ENCODE data around the gene SMURF1.
"Not testable (repeated sequence)": the region's sequence is repeated elsewhere in the genome, so short reads cannot be mapped to it uniquely, and the experiment has no call there.

Gene SMURF1

GRCh38 chr7:99054781-99055180, 89.1 kb downstream of the SMURF1 start:
- H3K36me3 ChIP-seq (ENCODE audit: insufficient read depth, low read length), result peaks cover 30% of the 10 kb centered on the region

GRCh38 chr7:99050971-99051370, 92.9 kb downstream of the SMURF1 start:
- H3K27me3 ChIP-seq (ENCODE audit: insufficient read depth, low read length), result no peaks in the 10 kb centered on the region
- H3K79me2 ChIP-seq (ENCODE audit: control insufficient read depth, insufficient read depth, low read length, unreplicated experiment), result no peaks in the 10 kb centered on the region
- peaks cover 9% of the 10 kb centered on the region for H3K4me1 ChIP-seq (ENCODE audit: control insufficient read depth, insufficient read depth, low read length, unreplicated experiment)
- H3K27ac ChIP-seq (ENCODE audit: low read depth, low read length), result no peak overlapping the region
- peaks cover 31% of the 10 kb centered on the region for H3K36me3 ChIP-seq (ENCODE audit: insufficient read depth, low read length)
- H3K4me3 ChIP-seq (ENCODE audit: low read depth, low read length), result no peak overlapping the region
- no peak overlapping the region for H2AFZ ChIP-seq (ENCODE audit: low read length, unreplicated experiment)

More at GRCh38 chr7:99054781-99055180, 89.1 kb downstream of the SMURF1 start:
- Histone ChIP-seq H2AFZ (ENCODE audit: low read length, unreplicated experiment) (no peak overlapping the region), H3K27me3 (ENCODE audit: insufficient read depth, low read length) (no peaks in the 10 kb centered on the region), H3K27ac (ENCODE audit: low read depth, low read length) (no peak overlapping the region), H3K4me1 (ENCODE audit: control insufficient read depth, insufficient read depth, low read length, unreplicated experiment) (peaks cover 9% of the 10 kb centered on the region), H3K4me3 (ENCODE audit: low read depth, low read length) (no peak overlapping the region), H3K79me2 (ENCODE audit: control insufficient read depth, insufficient read depth, low read length, unreplicated experiment) (peaks cover 3% of the 10 kb centered on the region)

- Histone ChIP-seq H3K4me1 (ENCODE audit: control insufficient read depth, insufficient read depth, low read length, unreplicated experiment) (peaks cover 14% of the 10 kb centered on the region), H3K27me3 (ENCODE audit: insufficient read depth, low read length) (no peaks in the 10 kb centered on the region), H2AFZ (ENCODE audit: low read length, unreplicated experiment) (no peak overlapping the region), H3K36me3 (ENCODE audit: insufficient read depth, low read length) (peaks cover 20% of the 10 kb centered on the region), H3K4me3 (ENCODE audit: low read depth, low read length) (no peak overlapping the region), H3K79me2 (ENCODE audit: control insufficient read depth, insufficient read depth, low read length, unreplicated experiment) (no peaks in the 10 kb centered on the region), H3K27ac (ENCODE audit: low read depth, low read length) (no peak overlapping the region)
These were observed 96.3 kb downstream of the SMURF1 start for GRCh38 chr7:99047526-99048077.

GRCh38 chr7:99046722-99047121, 97.2 kb downstream of the SMURF1 start:
- Histone ChIP-seq H2AFZ (ENCODE audit: low read length, unreplicated experiment) (no peak overlapping the region), H3K79me2 (ENCODE audit: control insufficient read depth, insufficient read depth, low read length, unreplicated experiment) (no peaks in the 10 kb centered on the region), H3K27ac (ENCODE audit: low read depth, low read length) (no peak overlapping the region), H3K4me1 (ENCODE audit: control insufficient read depth, insufficient read depth, low read length, unreplicated experiment) (peaks cover 14% of the 10 kb centered on the region), H3K36me3 (ENCODE audit: insufficient read depth, low read length) (peaks cover 14% of the 10 kb centered on the region), H3K27me3 (ENCODE audit: insufficient read depth, low read length) (no peaks in the 10 kb centered on the region), H3K4me3 (ENCODE audit: low read depth, low read length) (no peak overlapping the region)

GRCh38 chr7:99046262-99046661, 97.6 kb downstream of the SMURF1 start:
- peaks cover 14% of the 10 kb centered on the region for H3K4me1 ChIP-seq (ENCODE audit: control insufficient read depth, insufficient read depth, low read length, unreplicated experiment)
- not testable (repeated sequence) for H2AFZ ChIP-seq (ENCODE audit: low read length, unreplicated experiment); H3K4me3 ChIP-seq (ENCODE audit: low read depth, low read length); H3K79me2 ChIP-seq (ENCODE audit: control insufficient read depth, insufficient read depth, low read length, unreplicated experiment); H3K27ac ChIP-seq (ENCODE audit: low read depth, low read length); H3K27me3 ChIP-seq (ENCODE audit: insufficient read depth, low read length)
- H3K36me3 ChIP-seq (ENCODE audit: insufficient read depth, low read length), result peaks cover 14% of the 10 kb centered on the region

GRCh38 chr7:99044858-99045257, 99.0 kb downstream of the SMURF1 start:
- not testable (repeated sequence) for H3K27me3 ChIP-seq (ENCODE audit: insufficient read depth, low read length); H3K4me3 ChIP-seq (ENCODE audit: low read depth, low read length); H2AFZ ChIP-seq (ENCODE audit: low read length, unreplicated experiment); H3K4me1 ChIP-seq (ENCODE audit: control insufficient read depth, insufficient read depth, low read length, unreplicated experiment); H3K79me2 ChIP-seq (ENCODE audit: control insufficient read depth, insufficient read depth, low read length, unreplicated experiment); H3K27ac ChIP-seq (ENCODE audit: low read depth, low read length)
- peaks cover 14% of the 10 kb centered on the region for H3K36me3 ChIP-seq (ENCODE audit: insufficient read depth, low read length)

GRCh38 chr7:99042957-99043356, 101.0 kb downstream of the SMURF1 start:
- H3K79me2 ChIP-seq (ENCODE audit: control insufficient read depth, insufficient read depth, low read length, unreplicated experiment), result no peaks in the 10 kb centered on the region
- H3K27ac ChIP-seq (ENCODE audit: low read depth, low read length), result no peak overlapping the region
- no peaks in the 10 kb centered on the region for H3K27me3 ChIP-seq (ENCODE audit: insufficient read depth, low read length)
- H3K4me1 ChIP-seq (ENCODE audit: control insufficient read depth, insufficient read depth, low read length, unreplicated experiment), result peaks cover 5% of the 10 kb centered on the region
- no peak overlapping the region for H3K4me3 ChIP-seq (ENCODE audit: low read depth, low read length)
- H3K36me3 ChIP-seq (ENCODE audit: insufficient read depth, low read length), result peaks cover 15% of the 10 kb centered on the region
- H2AFZ ChIP-seq (ENCODE audit: low read length, unreplicated experiment), result no peak overlapping the region

- H3K4me3 ChIP-seq (ENCODE audit: low read depth, low read length), result no peak overlapping the region
- peaks cover 15% of the 10 kb centered on the region for H3K36me3 ChIP-seq (ENCODE audit: insufficient read depth, low read length)
- no peaks in the 10 kb centered on the region for H3K27me3 ChIP-seq (ENCODE audit: insufficient read depth, low read length)
- H3K4me1 ChIP-seq (ENCODE audit: control insufficient read depth, insufficient read depth, low read length, unreplicated experiment), result peaks cover 5% of the 10 kb centered on the region
- no peak overlapping the region for H3K27ac ChIP-seq (ENCODE audit: low read depth, low read length)
- H2AFZ ChIP-seq (ENCODE audit: low read length, unreplicated experiment), result no peak overlapping the region
- H3K79me2 ChIP-seq (ENCODE audit: control insufficient read depth, insufficient read depth, low read length, unreplicated experiment), result no peaks in the 10 kb centered on the region
These were observed 102.4 kb downstream of the SMURF1 start for GRCh38 chr7:99041526-99041925.

GRCh38 chr7:99040104-99040958, 103.6 kb downstream of the SMURF1 start:
- peak overlapping the region; percentile 11; the same call in 1 of the 2 replicates for H3K27ac ChIP-seq (ENCODE audit: low read depth, low read length)
- H3K27me3 ChIP-seq (ENCODE audit: insufficient read depth, low read length), result no peaks in the 10 kb centered on the region
- H2AFZ ChIP-seq (ENCODE audit: low read length, unreplicated experiment), result no peak overlapping the region
- peaks cover 5% of the 10 kb centered on the region for H3K4me1 ChIP-seq (ENCODE audit: control insufficient read depth, insufficient read depth, low read length, unreplicated experiment)
- no peak overlapping the region for H3K4me3 ChIP-seq (ENCODE audit: low read depth, low read length)
- H3K79me2 ChIP-seq (ENCODE audit: control insufficient read depth, insufficient read depth, low read length, unreplicated experiment), result no peaks in the 10 kb centered on the region
- H3K36me3 ChIP-seq (ENCODE audit: insufficient read depth, low read length), result peaks cover 17% of the 10 kb centered on the region; the same call in 1 of the 2 replicates

GRCh38 chr7:99039384-99039891, 104.5 kb downstream of the SMURF1 start:
- Histone ChIP-seq H3K27ac (ENCODE audit: low read depth, low read length) (no peak overlapping the region), H3K27me3 (ENCODE audit: insufficient read depth, low read length) (no peaks in the 10 kb centered on the region), H2AFZ (ENCODE audit: low read length, unreplicated experiment) (no peak overlapping the region), H3K79me2 (ENCODE audit: control insufficient read depth, insufficient read depth, low read length, unreplicated experiment) (no peaks in the 10 kb centered on the region), H3K4me1 (ENCODE audit: control insufficient read depth, insufficient read depth, low read length, unreplicated experiment) (peaks cover 5% of the 10 kb centered on the region), H3K4me3 (ENCODE audit: low read depth, low read length) (no peak overlapping the region), H3K36me3 (ENCODE audit: insufficient read depth, low read length) (peaks cover 18% of the 10 kb centered on the region; the same call in 1 of the 2 replicates)

Data from ACC112 (cell line).